H1 (cell line): Measurements from ENCODE around the gene TTC5. TPM values are rescaled to one million over a fixed set of nuclear protein-coding genes. Genes with fewer than 3 reads are reported as not detected.

ENCODE experiments used
- SRF ChIP-seq: IDR thresholded peaks from 2 replicates; pipeline ENCODE4 v1.6.1; 2011; ENCODE audit warnings: mild to moderate bottlenecking, low read depth, low read length, moderate library complexity
- polyA plus RNA-seq, 7 experiments: library from polyadenylated mRNA; depleted of rRNA in 3 of 7; stranded (reverse) in 5 of 7; unstranded in 2 of 7; fragments of >200 nt in 5 of 7; fragments of 200-250 nt in 2 of 7; gene quantifications; 1 replicate in 5 of 7; 2 replicates in 1 of 7; 4 replicates in 1 of 7; pipeline versions ENCODE4 v1.2.1 to v1.2.3, GENCODE V29; 2011 to 2013; ENCODE audit warnings: missing spikeins in 2 of 7, mixed read lengths in 2 of 7
- total RNA-seq: library from RNA; stranded (reverse); fragmentation: NEBNext Ultra II Directional; extraction: Animal tissue kit (Norgen Biotek cat#: 25700); gene quantifications from 2 replicates; pipeline ENCODE4 v1.2.1, GENCODE V29; 2021
- TF ChIP-seq, protein P1 (sequence below): fragments of 300-600 bp; sonication (generic); IDR thresholded peaks from 2 replicates; pipeline ENCODE4 v1.7.1; 2012; ENCODE audit warnings: low read length, moderate library complexity, mild to moderate bottlenecking, inconsistent platforms; ENCODE audit not compliant: insufficient replicate concordance

The TTC5 gene
- total and polyA plus RNA-seq, 2 of the 8 experiments (the other 6 are each of a cell fraction or from before 2014, with no cell fraction given), result 9.1 to 18.0 TPM

DNA sequence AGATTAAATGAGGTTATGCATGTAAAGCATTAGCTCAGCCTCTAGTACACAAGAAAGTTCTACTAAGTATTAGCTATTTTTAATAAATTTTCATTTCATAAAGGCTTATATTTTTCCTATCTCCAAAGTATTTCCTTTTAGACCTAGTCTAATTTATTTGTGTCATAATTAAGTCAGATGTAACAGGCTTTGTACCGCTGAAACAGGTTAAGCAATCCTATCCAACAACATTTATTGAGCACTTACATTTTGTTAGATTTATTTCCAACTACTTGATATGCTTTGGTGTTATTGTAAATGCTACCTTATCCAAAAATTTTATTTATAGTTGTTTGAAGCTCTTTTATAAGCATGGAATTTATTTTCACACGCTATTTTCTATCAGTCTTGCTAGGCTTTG lies 35.9 kb upstream of the TTC5 start (continued):
- TF ChIP-seq, protein P1, sequence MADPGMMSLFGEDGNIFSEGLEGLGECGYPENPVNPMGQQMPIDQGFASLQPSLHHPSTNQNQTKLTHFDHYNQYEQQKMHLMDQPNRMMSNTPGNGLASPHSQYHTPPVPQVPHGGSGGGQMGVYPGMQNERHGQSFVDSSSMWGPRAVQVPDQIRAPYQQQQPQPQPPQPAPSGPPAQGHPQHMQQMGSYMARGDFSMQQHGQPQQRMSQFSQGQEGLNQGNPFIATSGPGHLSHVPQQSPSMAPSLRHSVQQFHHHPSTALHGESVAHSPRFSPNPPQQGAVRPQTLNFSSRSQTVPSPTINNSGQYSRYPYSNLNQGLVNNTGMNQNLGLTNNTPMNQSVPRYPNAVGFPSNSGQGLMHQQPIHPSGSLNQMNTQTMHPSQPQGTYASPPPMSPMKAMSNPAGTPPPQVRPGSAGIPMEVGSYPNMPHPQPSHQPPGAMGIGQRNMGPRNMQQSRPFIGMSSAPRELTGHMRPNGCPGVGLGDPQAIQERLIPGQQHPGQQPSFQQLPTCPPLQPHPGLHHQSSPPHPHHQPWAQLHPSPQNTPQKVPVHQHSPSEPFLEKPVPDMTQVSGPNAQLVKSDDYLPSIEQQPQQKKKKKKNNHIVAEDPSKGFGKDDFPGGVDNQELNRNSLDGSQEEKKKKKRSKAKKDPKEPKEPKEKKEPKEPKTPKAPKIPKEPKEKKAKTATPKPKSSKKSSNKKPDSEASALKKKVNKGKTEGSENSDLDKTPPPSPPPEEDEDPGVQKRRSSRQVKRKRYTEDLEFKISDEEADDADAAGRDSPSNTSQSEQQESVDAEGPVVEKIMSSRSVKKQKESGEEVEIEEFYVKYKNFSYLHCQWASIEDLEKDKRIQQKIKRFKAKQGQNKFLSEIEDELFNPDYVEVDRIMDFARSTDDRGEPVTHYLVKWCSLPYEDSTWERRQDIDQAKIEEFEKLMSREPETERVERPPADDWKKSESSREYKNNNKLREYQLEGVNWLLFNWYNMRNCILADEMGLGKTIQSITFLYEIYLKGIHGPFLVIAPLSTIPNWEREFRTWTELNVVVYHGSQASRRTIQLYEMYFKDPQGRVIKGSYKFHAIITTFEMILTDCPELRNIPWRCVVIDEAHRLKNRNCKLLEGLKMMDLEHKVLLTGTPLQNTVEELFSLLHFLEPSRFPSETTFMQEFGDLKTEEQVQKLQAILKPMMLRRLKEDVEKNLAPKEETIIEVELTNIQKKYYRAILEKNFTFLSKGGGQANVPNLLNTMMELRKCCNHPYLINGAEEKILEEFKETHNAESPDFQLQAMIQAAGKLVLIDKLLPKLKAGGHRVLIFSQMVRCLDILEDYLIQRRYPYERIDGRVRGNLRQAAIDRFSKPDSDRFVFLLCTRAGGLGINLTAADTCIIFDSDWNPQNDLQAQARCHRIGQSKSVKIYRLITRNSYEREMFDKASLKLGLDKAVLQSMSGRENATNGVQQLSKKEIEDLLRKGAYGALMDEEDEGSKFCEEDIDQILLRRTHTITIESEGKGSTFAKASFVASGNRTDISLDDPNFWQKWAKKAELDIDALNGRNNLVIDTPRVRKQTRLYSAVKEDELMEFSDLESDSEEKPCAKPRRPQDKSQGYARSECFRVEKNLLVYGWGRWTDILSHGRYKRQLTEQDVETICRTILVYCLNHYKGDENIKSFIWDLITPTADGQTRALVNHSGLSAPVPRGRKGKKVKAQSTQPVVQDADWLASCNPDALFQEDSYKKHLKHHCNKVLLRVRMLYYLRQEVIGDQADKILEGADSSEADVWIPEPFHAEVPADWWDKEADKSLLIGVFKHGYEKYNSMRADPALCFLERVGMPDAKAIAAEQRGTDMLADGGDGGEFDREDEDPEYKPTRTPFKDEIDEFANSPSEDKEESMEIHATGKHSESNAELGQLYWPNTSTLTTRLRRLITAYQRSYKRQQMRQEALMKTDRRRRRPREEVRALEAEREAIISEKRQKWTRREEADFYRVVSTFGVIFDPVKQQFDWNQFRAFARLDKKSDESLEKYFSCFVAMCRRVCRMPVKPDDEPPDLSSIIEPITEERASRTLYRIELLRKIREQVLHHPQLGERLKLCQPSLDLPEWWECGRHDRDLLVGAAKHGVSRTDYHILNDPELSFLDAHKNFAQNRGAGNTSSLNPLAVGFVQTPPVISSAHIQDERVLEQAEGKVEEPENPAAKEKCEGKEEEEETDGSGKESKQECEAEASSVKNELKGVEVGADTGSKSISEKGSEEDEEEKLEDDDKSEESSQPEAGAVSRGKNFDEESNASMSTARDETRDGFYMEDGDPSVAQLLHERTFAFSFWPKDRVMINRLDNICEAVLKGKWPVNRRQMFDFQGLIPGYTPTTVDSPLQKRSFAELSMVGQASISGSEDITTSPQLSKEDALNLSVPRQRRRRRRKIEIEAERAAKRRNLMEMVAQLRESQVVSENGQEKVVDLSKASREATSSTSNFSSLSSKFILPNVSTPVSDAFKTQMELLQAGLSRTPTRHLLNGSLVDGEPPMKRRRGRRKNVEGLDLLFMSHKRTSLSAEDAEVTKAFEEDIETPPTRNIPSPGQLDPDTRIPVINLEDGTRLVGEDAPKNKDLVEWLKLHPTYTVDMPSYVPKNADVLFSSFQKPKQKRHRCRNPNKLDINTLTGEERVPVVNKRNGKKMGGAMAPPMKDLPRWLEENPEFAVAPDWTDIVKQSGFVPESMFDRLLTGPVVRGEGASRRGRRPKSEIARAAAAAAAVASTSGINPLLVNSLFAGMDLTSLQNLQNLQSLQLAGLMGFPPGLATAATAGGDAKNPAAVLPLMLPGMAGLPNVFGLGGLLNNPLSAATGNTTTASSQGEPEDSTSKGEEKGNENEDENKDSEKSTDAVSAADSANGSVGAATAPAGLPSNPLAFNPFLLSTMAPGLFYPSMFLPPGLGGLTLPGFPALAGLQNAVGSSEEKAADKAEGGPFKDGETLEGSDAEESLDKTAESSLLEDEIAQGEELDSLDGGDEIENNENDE, result no peak
- no peak for TF ChIP-seq SRF
